NCI-H345 treated with DMSO at 0.1 percent for 48 hours (cell line): ENCODE results near the gene SHISA8.
"Not testable (repeated sequence)": the region's sequence is repeated elsewhere in the genome, so short reads cannot be mapped to it uniquely, and the experiment has no call there.

Source experiments
- DNase-seq: peaks from one replicate; lab custom pipeline; 2025; ENCODE audit not compliant: unreplicated experiment; lab: John Stamatoyannopoulos, UW

SHISA8 gene

GRCh38 chr22:41915035-41915785 lies at the start of gene SHISA8:
Gene SHISA8 (minus strand): TSS chr22:41915074. CDS start chr22:41914667, 407 bp downstream.
- no peak for DNase-seq

- no peak for DNase-seq
These were observed 49.2 kb upstream of the SHISA8 start for GRCh38 chr22:41964112-41964491.

- no peak for DNase-seq
These were observed 48.7 kb upstream of the SHISA8 start for GRCh38 chr22:41963453-41964111.

- no peak for DNase-seq
These were observed 43.2 kb upstream of the SHISA8 start for GRCh38 chr22:41957941-41958556.

GRCh38 chr22:41952713-41953112 lies 37.8 kb upstream of the SHISA8 start:
- DNase-seq, result no peak

- no peak for DNase-seq
These were observed 37.1 kb upstream of the SHISA8 start, which contains the start of gene SMIM45 for GRCh38 chr22:41951898-41952474. Gene SMIM45 (plus strand): TSS chr22:41952150.

GRCh38 chr22:41949297-41949965 lies 34.6 kb upstream of the SHISA8 start:
- DNase-seq, result no peak

- DNase-seq, result not testable (repeated sequence)
These were observed 34.0 kb upstream of the SHISA8 start for GRCh38 chr22:41948928-41949296.

GRCh38 chr22:41948142-41948541 lies 33.3 kb upstream of the SHISA8 start:
- DNase-seq, result no peak

GRCh38 chr22:41947424-41948080 lies 32.7 kb upstream of the SHISA8 start:
- no peak for DNase-seq

GRCh38 chr22:41946629-41947423 lies 32.0 kb upstream of the SHISA8 start, which contains the start of gene CENPM:
Gene CENPM (minus strand): TSS chr22:41947152. CDS start chr22:41947076, 76 bp downstream.
- DNase-seq, result peak; percentile 82

- no peak for DNase-seq
These were observed 28.9 kb upstream of the SHISA8 start for GRCh38 chr22:41943661-41944209.

- peak; percentile 15 for DNase-seq
These were observed 26.2 kb upstream of the SHISA8 start for GRCh38 chr22:41940832-41941765.

- DNase-seq, result no peak
These were observed 25.3 kb upstream of the SHISA8 start for GRCh38 chr22:41939981-41940831.

GRCh38 chr22:41936894-41937169 lies 22.0 kb upstream of the SHISA8 start:
- no peak for DNase-seq

- no peak for DNase-seq
These were observed 20.6 kb upstream of the SHISA8 start for GRCh38 chr22:41935509-41935908.

- no peak for DNase-seq
These were observed 20.1 kb upstream of the SHISA8 start for GRCh38 chr22:41935015-41935351.
